Activated CD8-positive, alpha-beta memory T cell treated with anti-CD3 and anti-CD28 coated beads for 4 hours (primary cell): Measurements from ENCODE around the gene SYNRG.

Source experiments
- DNase-seq, 2 donors: peaks; one replicate each; pipeline ENCODE4 v3.0.0-alpha.2; 2020; ENCODE audit warnings: low read depth in 2 of 2

SYNRG gene

GRCh38 chr17:37598145-37598544, 11.1 kb downstream of the SYNRG start:
- DNase-seq = no peak

GRCh38 chr17:37592291-37592690, 16.9 kb downstream of the SYNRG start:
- no peak for DNase-seq

DNA sequence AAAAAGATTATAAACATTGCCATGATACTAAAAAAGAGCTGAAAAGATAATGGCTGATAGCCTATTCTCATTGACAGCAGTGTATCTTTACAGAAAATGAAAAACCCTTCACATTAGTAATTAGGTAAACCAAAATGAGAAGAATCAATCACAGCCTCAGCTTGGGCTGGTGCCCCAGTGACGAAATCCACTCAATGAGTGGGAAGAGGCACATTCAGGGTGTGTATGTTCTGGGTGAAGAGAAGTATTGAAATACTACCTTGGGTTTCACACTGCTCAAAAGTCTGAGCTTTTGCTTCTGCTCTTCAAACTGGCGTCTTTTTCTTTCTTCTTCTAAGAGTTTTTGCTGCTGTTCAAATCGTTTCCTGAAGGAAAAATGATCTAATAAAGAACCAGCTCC, 24.2 kb downstream of the SYNRG start:
- DNase-seq = no peak

- no peak for DNase-seq
Measured at GRCh38 chr17:37576281-37576680, 32.9 kb downstream of the SYNRG start.

DNA sequence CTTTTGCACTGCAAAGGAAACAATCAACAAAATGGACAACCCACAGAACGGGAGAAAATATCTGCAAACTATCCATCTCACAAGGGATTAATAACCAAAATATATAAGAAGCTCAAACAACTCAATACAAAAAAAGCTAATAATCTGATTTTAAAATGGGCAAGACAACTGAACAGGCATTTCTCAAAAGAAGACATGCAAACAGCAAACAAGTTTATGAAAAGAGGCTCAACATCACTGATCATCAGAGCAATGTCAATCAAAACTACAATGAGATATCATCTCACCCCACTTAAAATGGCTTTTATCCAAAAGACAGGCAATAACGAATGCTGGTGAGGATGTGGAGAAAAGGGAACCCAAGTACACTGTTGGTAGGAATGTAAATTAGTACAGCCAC, 34.8 kb downstream of the SYNRG start:
- DNase-seq = no peak

DNA sequence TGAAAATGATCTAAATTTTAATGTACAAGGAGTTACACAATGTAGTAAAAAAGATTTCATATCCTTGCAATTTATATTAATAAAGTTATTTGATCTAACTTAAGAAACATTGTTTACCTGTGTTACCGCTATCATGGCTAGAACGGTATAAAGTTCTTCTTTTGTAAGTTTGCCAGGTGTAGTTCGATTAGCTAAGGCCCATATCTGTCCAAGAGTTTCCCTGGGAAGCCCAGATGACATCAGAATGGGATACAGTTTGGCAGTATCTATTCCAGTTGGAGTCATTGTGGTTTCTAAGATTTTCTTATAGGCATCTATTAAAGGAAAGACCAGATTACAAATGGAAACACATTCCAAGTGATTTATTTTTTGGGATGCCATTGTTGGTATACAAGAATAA, 37.5 kb downstream of the SYNRG start:
- no peak for DNase-seq

- DNase-seq = no peak
Measured at GRCh38 chr17:37570527-37571093, 38.6 kb downstream of the SYNRG start.

DNA sequence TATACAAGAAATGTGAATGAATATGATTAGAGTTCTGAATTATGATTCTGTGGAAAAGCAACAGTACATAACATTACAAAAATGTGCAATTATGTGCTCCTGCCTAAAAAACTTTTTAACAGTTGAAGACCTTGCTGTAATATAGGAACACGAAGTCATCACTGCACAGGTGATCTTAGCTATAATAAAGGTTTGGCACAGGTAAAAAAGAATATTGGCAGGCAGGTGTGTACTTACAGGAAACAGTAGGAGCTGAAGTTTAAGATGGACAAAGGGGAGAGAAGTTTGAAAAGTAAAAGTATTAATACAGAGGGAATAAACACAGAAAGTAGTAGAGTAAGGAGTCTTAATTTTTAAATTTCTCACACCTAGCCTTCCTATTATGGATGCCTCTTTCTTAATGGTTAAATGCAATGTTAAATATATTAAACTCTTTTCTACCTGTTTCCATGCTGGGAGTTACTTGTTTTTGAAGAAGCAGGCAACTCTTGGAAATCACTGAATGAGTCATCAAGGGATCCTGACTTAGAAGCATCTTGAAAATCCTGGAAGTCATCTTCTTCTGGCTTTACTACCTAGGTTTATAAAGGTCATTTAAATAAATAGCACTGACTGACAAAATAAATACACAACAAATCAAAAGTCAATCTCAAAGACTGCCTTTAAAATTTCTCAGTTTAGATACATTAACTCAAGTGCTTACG, 40.7 kb downstream of the SYNRG start:
- no peak for DNase-seq

- DNase-seq = no peak
Measured at GRCh38 chr17:37567538-37567937, 41.7 kb downstream of the SYNRG start.

DNA sequence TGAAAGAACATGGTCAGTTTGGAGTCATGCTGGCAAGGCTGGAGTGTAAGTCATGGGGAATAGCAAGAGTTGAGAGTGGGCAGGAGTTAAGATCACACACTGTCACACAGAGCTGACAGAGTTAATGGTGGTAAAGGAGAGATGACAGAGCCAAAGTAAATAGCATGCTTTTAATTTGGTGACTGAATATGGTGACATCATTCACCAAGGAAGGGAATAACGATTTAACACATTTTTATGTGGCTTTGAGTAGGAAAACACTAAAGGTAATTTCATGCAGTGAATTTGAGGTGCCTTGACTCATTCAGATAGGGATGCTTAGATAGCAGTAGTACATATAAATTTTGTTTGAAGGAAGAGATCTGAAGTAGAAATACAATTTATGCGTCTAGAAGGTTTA, 42.1 kb downstream of the SYNRG start:
- DNase-seq = no peak

DNA sequence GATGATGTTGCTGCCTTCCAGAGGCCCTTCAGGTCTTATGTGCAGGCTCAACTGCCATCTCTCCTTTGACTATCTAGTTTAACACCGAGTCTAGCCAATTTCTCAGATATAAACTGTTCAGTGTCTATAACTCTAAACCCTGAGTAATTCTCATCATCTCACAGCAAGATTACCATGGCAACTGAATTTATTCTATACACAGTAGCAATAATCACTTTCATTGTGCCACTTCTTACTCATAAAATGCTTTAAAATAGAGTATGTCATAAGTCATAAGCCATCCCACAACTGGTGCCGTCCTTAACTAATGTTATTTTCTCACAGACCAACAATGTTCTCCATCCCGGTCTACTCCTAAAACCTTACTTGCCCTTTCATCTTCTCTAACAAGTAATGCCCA, 45.0 kb downstream of the SYNRG start:
- no peak for DNase-seq

DNA sequence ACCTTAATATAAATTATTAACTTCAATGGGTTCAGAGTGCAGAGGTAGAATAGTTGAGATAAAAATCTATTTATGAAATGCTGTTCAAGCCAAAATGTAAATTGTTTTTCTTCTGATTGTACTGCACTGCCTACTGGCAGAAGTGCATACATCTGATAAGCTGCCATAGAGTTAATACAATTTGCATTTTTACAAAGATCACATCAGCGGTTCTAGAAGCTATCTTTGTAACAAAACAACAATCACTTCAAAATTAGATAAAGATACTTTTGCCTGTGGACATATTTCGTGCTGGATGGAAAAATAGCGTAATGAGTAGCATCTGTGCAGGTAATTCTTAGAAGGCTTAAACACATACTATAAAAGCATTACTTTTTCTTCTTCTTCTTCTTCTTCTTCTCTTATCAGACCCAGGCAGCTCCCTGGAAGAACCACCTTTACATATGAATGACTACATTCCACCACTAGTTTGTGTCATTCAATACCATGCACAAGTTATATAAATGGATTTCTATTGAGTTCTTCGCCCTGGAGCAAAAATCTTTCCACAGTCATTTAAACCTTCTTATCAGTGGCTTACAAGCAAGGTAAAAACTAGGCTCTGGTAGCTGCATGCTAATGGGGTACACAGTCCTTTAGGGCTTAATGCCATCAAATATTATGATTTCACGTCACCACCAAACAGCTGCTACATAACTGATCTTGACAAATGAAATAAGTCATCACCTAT, 47.0 kb downstream of the SYNRG start:
- DNase-seq = no peak

GRCh38 chr17:37558299-37558698, 50.9 kb downstream of the SYNRG start:
- DNase-seq = no peak

DNA sequence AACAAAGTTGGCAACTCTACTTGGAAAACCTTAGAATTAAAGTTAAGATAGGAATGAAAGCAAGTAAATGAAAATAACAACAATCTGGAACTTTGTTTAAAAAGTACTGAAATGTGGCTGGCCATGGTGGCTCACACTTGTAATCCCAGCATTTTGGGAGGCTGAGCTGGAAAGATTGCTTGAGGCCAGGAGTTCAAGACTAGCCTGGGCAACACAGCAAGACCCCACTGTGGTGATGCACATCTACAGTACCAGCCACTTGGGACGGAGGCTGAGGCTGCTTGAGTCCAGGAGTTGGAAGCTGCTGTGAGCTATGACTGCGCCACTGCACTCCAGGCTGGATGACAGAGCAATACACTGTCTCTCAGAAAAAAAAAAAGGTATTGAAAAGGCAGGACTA, 51.7 kb downstream of the SYNRG start:
- DNase-seq = no peak

- DNase-seq = no peak
Measured at GRCh38 chr17:37555386-37555785, 53.8 kb downstream of the SYNRG start.

GRCh38 chr17:37553401-37553966, 55.7 kb downstream of the SYNRG start:
- DNase-seq = no peak

DNA sequence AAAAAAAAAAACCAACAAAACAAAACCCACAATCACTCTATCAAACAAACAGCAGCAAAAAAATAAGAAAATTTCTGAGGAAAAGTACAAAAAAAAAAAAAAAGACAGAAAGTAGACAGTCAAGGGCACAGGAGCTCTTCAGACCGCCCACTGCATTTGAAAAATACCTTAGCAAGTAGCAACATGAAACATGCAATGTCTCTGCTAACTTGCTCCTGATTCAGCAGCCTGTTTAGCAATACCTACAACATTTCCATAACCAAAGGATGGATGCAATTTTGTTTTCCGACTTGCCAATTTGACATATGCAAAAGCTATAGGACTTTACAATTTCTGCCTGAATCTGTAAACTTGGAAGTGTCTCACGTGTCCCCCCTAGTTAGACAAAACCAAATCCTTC, 57.4 kb downstream of the SYNRG start:
- no peak for DNase-seq

GRCh38 chr17:37547986-37548385, 61.2 kb downstream of the SYNRG start:
- DNase-seq = no peak

- DNase-seq = no peak
Measured at GRCh38 chr17:37546302-37546701, 62.9 kb downstream of the SYNRG start.

- DNase-seq = no peak
Measured at GRCh38 chr17:37545486-37545885, 63.7 kb downstream of the SYNRG start.

- DNase-seq = no peak
Measured at GRCh38 chr17:37543637-37544052, 65.6 kb downstream of the SYNRG start.

DNA sequence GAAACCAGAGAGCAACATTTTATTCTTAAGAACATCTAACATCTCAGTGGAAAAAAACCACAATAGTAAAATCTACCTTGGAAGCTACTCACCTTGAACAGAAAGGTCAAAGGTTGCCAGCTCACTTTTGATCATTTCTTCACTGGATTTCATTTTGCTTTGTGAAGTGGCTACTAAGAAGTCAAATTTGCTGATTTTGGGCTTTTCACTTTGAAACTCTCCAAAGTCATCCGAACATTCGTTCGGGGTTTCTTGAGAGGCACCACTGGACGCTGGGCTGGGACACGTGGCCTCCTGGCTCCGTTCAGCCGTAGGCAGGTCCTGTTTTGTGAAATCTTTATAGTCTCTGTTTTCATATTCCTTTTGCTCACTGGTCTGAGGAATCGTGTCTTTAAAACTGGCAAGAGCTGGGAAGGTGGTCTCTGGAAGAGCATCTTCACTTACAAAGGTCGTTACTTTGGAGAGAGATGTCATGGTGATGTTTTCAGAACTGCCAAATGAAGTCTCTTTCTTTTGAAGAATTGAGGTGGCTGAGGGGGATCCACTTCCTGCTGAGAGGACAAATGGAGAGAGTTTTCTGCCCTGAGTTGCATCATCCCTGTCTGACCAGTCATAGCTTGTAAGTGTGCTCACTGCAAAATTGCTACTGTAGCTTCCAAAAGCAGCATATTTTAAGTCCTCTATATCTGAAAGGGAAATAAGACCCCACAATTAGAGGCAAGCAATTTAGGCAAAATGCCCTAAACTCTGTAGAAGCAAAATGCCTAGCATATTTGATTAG, 67.1 kb downstream of the SYNRG start:
- no peak for DNase-seq
